ENCODE data around the gene RPS18. TPM values are rescaled to one million over a fixed set of nuclear protein-coding genes. Genes with fewer than 3 reads are reported as not detected.

RPS18 gene
- total RNA-seq, 1 donor from 2014 or later: 12,112 TPM

- DNase-seq (ENCODE audit: low read depth) (peak; percentile 87), FAIRE-seq (no peak)
- H3K4me3 ChIP-seq (ENCODE audit: low read depth, low read length): peak overlapping the region; percentile 93
- TF ChIP-seq CTCF (IDR thresholded peaks at IDR 0.05; ENCODE audit: insufficient read depth, low read length, severe bottlenecking): no peak
- H3K36me3 ChIP-seq (ENCODE audit: control insufficient read depth, insufficient read depth, low read length): peaks cover 14% of the 10 kb centered on the region
- H3K27me3 ChIP-seq (ENCODE audit: control insufficient read depth, insufficient read depth, low read length): no peaks in the 10 kb centered on the region
Measured at GRCh38 chr6:33314515-33314942, 42.7 kb downstream of the RPS18 start.

DNA sequence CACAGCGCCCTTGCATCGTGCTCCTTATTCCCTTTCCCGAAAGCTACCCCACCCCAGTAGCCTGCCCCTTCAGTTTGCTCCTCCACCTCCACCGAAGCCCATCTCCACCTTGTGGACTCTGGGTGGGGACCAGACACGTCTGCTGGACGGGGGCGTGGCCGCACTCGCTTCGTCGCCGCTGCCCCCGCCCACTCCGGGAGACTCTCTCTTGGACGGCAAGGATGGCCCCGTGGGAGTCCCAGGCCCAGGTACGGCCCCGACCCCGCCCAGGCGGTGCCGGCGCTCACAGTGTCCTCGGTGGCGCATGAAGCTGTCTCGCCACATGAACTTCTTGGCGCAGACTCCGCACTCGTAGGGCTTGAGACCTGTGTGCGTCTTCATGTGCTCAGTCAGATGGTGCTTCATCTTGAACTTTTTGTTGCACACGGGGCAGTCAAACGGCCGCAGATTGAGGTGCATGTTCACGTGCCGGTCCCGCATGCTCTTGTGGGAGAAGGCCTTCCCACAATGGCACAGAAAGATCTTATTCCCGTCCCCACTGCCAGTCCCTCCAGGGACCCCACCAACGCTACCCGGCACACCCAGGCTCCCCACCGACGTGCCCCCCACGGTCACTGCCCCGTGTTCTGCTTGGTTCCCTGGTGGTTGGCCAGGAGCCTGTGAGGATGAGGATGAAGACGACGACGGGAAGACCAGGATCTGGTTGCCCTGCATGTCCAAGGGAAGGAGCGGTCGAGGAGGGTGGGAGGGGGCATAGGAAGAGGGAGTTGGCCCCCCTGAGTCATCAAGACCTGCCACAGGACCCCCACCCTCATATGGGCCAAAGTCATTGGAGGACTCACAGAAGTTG, 43.3 kb downstream of the RPS18 start:
- FAIRE-seq: no peak

GRCh38 chr6:33315793-33316602, 44.1 kb downstream of the RPS18 start:
- FAIRE-seq (no peak), DNase-seq (ENCODE audit: low read depth) (no peak)
- TF ChIP-seq CTCF (IDR thresholded peaks at IDR 0.05; ENCODE audit: insufficient read depth, low read length, severe bottlenecking): no peak
- Histone ChIP-seq H3K4me3 (ENCODE audit: low read depth, low read length) (no peak overlapping the region), H3K36me3 (ENCODE audit: control insufficient read depth, insufficient read depth, low read length) (peaks cover 24% of the 10 kb centered on the region), H3K27me3 (ENCODE audit: control insufficient read depth, insufficient read depth, low read length) (no peaks in the 10 kb centered on the region)

More for the DNA sequence above, 43.3 kb downstream of the RPS18 start:
- H3K27me3 ChIP-seq (ENCODE audit: control insufficient read depth, insufficient read depth, low read length): no peaks in the 10 kb centered on the region
- DNase-seq (ENCODE audit: low read depth): peak; percentile 52
- TF ChIP-seq CTCF (IDR thresholded peaks at IDR 0.05; ENCODE audit: insufficient read depth, low read length, severe bottlenecking): no peak
- H3K36me3 ChIP-seq (ENCODE audit: control insufficient read depth, insufficient read depth, low read length): peaks cover 19% of the 10 kb centered on the region
- H3K4me3 ChIP-seq (ENCODE audit: low read depth, low read length): peak overlapping the region; percentile 93

DNA sequence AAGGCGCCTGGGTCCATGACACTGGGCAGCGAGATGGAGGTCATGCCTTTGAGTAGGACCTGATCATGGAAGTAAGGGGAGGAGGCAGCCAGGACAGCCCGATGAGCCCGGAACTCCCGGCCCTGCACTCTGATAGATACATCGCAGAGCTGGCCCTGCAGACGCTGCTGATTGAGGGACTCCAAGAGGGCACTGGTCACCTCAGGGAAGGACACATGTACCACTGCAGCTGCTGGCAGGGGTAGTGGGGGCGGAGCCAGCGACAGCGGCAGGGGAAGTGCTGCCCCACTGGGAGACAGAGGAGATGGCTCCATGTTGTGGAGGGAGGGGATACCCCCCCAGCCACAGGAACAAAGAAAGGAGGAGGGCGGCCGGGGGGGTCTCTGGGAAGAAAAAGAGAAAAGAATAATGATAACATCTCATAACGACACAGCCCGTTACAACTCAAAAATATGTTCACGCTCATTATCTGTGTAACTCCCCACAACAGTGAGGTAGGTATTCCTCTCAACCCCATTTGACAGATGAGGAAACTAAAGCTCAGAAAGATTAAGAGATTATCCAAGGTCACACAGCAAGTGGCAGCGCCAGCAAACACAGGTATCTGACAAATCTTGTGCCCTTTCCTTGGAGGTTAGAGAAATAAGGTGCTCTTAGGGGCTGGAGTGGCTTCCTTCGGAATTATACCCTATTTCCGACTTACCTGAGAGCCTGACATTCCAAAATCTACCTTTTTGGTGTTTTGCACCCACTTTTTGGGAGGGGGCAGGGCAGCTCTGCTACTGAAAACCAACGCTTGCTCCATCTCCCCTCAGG, 44.9 kb downstream of the RPS18 start:
- Histone ChIP-seq H3K36me3 (ENCODE audit: control insufficient read depth, insufficient read depth, low read length) (peaks cover 24% of the 10 kb centered on the region), H3K4me3 (ENCODE audit: low read depth, low read length) (peak overlapping the region; percentile 49), H3K27me3 (ENCODE audit: control insufficient read depth, insufficient read depth, low read length) (no peaks in the 10 kb centered on the region)
- DNase-seq (ENCODE audit: low read depth) (no peak), FAIRE-seq (no peak)
- TF ChIP-seq CTCF (IDR thresholded peaks at IDR 0.05; ENCODE audit: insufficient read depth, low read length, severe bottlenecking): no peak

- no peak for FAIRE-seq
Measured at GRCh38 chr6:33317419-33317668, 45.5 kb downstream of the RPS18 start.

More at GRCh38 chr6:33317419-33317668, 45.5 kb downstream of the RPS18 start:
- no peak for DNase-seq (ENCODE audit: low read depth)
- Histone ChIP-seq H3K27me3 (ENCODE audit: control insufficient read depth, insufficient read depth, low read length) (no peaks in the 10 kb centered on the region), H3K36me3 (ENCODE audit: control insufficient read depth, insufficient read depth, low read length) (peaks cover 24% of the 10 kb centered on the region), H3K4me3 (ENCODE audit: low read depth, low read length) (peak overlapping the region; percentile 49)
- no peak for TF ChIP-seq CTCF (IDR thresholded peaks at IDR 0.05; ENCODE audit: insufficient read depth, low read length, severe bottlenecking)
